CD8-positive, alpha-beta memory T cell (primary cell): ENCODE results near the gene SCARB1. TPM values are rescaled to one million over a fixed set of nuclear protein-coding genes. Genes with fewer than 3 reads are reported as not detected.

ENCODE experiments used
- CTCF ChIA-PET: fragments of 350-600 bp; sonication (Branson Sonifier 250); formaldehyde crosslinking; loops from one replicate; lab custom pipeline; 2021; ENCODE audit warnings: antibody characterized with exemption; lab: Charles Lee
- POLR2A ChIA-PET: fragments of 350-600 bp; sonication (Branson Sonifier 250); formaldehyde crosslinking; loops from one replicate; lab custom pipeline; 2021; ENCODE audit warnings: antibody characterized with exemption; lab: Charles Lee
- DNase-seq, 5 donors: peaks; one replicate each; pipeline versions ENCODE4 v3.0.0 to v3.0.0-alpha.2; 2020 to 2022; ENCODE audit warnings: mixed read lengths in 1 of 5
- H3K27ac ChIP-seq: one replicate; pipeline ENCODE4 v1.7.0; 2013; ENCODE audit warnings: low read depth, mild to moderate bottlenecking, low read length, moderate library complexity
- H3K27me3 ChIP-seq: 2 replicates; pipeline ENCODE4 v1.7.0; 2013; ENCODE audit warnings: low read length, mild to moderate bottlenecking; ENCODE audit not compliant: insufficient read depth, poor library complexity, severe bottlenecking
- H3K36me3 ChIP-seq: 2 replicates; pipeline ENCODE4 v1.7.0; 2013; ENCODE audit warnings: mild to moderate bottlenecking, low read length, moderate library complexity; ENCODE audit not compliant: insufficient read depth
- H3K4me1 ChIP-seq: 2 replicates; pipeline ENCODE4 v1.7.0; 2013; ENCODE audit warnings: mild to moderate bottlenecking, low read length, moderate library complexity; ENCODE audit not compliant: insufficient read depth
- H3K4me3 ChIP-seq: 2 replicates; pipeline ENCODE4 v1.7.0; 2013; ENCODE audit warnings: mild to moderate bottlenecking, low read length
- H3K9me3 ChIP-seq: 2 replicates; pipeline ENCODE4 v1.7.0; 2013; ENCODE audit warnings: mild to moderate bottlenecking, low read length
- H3K27ac Mint-ChIP-seq, 8 donors: one replicate each; pipeline ENCODE4 v1.8.0; 2020 to 2021; ENCODE audit warnings: mixed read lengths in 8 of 8, mild to moderate bottlenecking in 6 of 8, inconsistent platforms in 3 of 8, moderate library complexity in 3 of 8
- H3K27me3 Mint-ChIP-seq, 2 donors: one replicate each; pipeline ENCODE4 v1.8.0; 2020 to 2021; ENCODE audit warnings: mixed read lengths in 2 of 2, mild to moderate bottlenecking in 1 of 2, moderate library complexity in 1 of 2
- H3K36me3 Mint-ChIP-seq, 3 donors: one replicate each; pipeline ENCODE4 v1.8.0; 2020 to 2021; ENCODE audit warnings: mixed read lengths in 3 of 3, inconsistent platforms in 1 of 3, mild to moderate bottlenecking in 1 of 3
- H3K4me1 Mint-ChIP-seq, 3 donors: one replicate each; pipeline ENCODE4 v1.8.0; 2020 to 2021; ENCODE audit warnings: mixed read lengths in 3 of 3, inconsistent platforms in 1 of 3, mild to moderate bottlenecking in 1 of 3
- H3K4me3 Mint-ChIP-seq, 7 donors: one replicate each; pipeline ENCODE4 v1.8.0; 2020 to 2021; ENCODE audit warnings: mixed read lengths in 7 of 7, mild to moderate bottlenecking in 6 of 7, moderate library complexity in 4 of 7, inconsistent platforms in 2 of 7
- H3K9me3 Mint-ChIP-seq, 5 donors: one replicate each; pipeline ENCODE4 v1.8.0; 2020 to 2022; ENCODE audit warnings: mixed read lengths in 5 of 5, mild to moderate bottlenecking in 3 of 5, moderate library complexity in 2 of 5, inconsistent platforms in 1 of 5
- polyA plus RNA-seq: library from polyadenylated mRNA; unstranded; fragments of 300-500 nt; fragmentation: Illumina TruSeq; gene quantifications from one replicate; pipeline ENCODE4 v1.2.3, GENCODE V29; 2021
- total RNA-seq, 2 experiments: library from RNA; stranded (reverse); gene quantifications; one replicate each; pipeline ENCODE4 v1.2.3, GENCODE V29; 2021

The SCARB1 gene
- total and polyA plus RNA-seq, 3 experiments from 2014 or later, result 3.6 to 21.6 (median 20.4) TPM

- H3K4me3 Mint-ChIP-seq, result no peak overlapping the region
Measured at GRCh38 chr12:124816295-124816854, 47.3 kb downstream of the SCARB1 start.

DNA sequence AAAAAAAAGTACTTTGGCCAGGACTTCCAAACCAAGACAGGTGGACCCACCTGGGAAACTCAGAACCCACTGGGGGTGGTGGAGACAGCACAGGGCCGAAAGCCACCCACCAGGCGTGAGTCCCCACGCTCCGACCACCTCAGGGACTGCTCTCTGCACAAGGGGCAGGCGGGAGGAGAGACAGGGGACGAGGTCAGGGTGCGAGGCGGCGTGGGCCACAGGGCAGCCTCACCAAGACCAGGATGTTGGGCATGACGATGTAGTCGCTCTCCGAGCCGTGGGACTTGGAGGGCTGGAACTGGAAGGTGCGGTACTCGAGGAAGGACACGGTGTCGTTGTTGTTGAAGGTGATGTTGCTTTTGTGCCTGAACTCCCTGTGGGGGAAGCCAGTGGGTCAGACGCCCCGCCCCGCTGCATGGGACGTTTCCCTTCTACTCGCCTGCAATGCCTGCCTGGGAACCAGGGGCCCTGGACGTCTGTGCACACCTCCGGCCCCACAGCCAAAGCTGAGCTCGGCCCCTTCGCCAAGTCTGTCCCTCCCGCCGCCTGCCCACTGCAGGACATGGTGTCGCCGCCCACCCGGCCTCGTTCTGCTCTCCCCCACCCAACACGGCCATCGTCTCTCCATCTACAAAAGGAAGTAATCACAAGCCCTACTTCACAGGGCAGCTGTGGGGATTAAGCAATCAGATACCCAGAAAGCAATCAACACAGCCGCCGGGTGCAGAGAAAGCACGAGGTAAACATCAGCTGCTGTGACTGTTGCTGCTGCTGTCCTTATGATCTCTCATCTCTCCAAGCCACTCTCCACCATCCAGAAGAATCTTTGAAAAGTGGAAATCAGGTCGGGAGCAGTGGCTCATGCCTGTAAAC, 48.7 kb downstream of the SCARB1 start:
- Mint-ChIP-seq H3K27ac (no peak overlapping the region), H3K27me3 (no peaks in the 10 kb centered on the region), H3K9me3 (no peaks in the 10 kb centered on the region), H3K4me3 (no peak overlapping the region), H3K4me1 (no peaks in the 10 kb centered on the region), H3K36me3 (peaks cover 1 to 6% (median 6%) of the 10 kb centered on the region in 3 donors)
- H3K27ac ChIP-seq, result no peak overlapping the region
- H3K9me3 ChIP-seq, result no peaks in the 10 kb centered on the region
- no peaks in the 10 kb centered on the region for H3K27me3 ChIP-seq
- H3K4me3 ChIP-seq, result no peak overlapping the region
- CTCF ChIA-PET, result no interaction called here
- POLR2A ChIA-PET, result no interaction called here
- H3K4me1 ChIP-seq, result no peaks in the 10 kb centered on the region
- no peak for DNase-seq
- no peaks in the 10 kb centered on the region for H3K36me3 ChIP-seq

More at GRCh38 chr12:124816295-124816854, 47.3 kb downstream of the SCARB1 start:
- H3K9me3 ChIP-seq, result no peaks in the 10 kb centered on the region
- H3K4me3 ChIP-seq, result no peak overlapping the region
- Mint-ChIP-seq H3K9me3 (no peaks in the 10 kb centered on the region), H3K27ac (peak overlapping the region in 1 of 8 donors; percentile 47), H3K4me1 (no peaks in the 10 kb centered on the region), H3K36me3 (peaks cover 0 to 6% (median 6%) of the 10 kb centered on the region in 3 donors), H3K27me3 (no peaks in the 10 kb centered on the region)
- CTCF ChIA-PET, result no interaction called here
- DNase-seq, result no peak
- no peaks in the 10 kb centered on the region for H3K4me1 ChIP-seq
- H3K36me3 ChIP-seq, result no peaks in the 10 kb centered on the region
- H3K27ac ChIP-seq, result no peak overlapping the region
- POLR2A ChIA-PET, result no interaction called here
- no peaks in the 10 kb centered on the region for H3K27me3 ChIP-seq

DNA sequence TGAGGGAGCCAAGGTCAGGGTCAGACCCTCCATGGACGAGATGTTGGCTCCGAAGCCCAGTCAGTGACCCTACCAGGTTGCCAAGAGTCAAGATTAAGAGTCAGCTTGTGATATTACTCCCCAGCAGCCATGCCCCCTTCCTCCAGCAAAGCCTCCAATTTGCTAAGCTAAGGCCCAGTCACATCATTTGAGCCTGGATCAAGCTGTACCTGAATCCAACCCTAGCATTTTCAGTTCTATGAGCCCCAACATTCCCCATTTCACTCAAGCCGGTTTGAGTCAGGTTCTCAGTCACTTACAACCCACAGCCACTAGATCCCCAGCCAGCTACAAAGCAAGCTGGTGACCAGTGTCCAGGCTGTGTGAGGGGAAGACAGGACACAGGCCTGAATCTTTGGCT, 49.9 kb downstream of the SCARB1 start:
- Histone ChIP-seq H3K36me3 (no peaks in the 10 kb centered on the region), H3K27me3 (no peaks in the 10 kb centered on the region), H3K27ac (no peak overlapping the region), H3K9me3 (no peaks in the 10 kb centered on the region), H3K4me1 (no peaks in the 10 kb centered on the region), H3K4me3 (no peak overlapping the region)
- no peak overlapping the region for H3K27ac Mint-ChIP-seq
- no peak for DNase-seq
- H3K9me3 Mint-ChIP-seq, result no peaks in the 10 kb centered on the region
- H3K36me3 Mint-ChIP-seq, result peaks cover 1 to 6% (median 6%) of the 10 kb centered on the region in 3 donors
- ChIA-PET CTCF (no interaction called here), POLR2A (no interaction called here)
- H3K27me3 Mint-ChIP-seq, result no peaks in the 10 kb centered on the region
- no peak overlapping the region for H3K4me3 Mint-ChIP-seq
- H3K4me1 Mint-ChIP-seq, result no peaks in the 10 kb centered on the region

DNA sequence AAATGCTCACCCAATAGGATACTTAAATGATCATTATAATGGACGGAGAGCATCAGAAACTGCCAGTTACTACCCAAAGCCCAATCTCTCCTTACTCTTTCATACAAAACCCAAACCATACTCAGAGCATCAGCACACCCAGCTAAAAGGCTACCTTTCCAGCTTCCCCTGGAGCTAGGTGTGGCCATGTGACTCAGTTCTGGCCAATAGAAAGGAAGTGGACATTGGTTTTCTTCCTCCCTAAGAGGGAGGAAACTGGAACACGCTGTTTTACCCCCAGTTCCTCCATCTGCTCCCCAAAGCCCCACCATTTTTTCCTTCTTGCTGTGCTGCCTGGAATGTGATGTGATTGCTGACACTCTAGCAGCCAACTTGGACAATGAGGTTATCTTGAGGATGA, 50.7 kb downstream of the SCARB1 start:
- Histone ChIP-seq H3K27me3 (no peaks in the 10 kb centered on the region), H3K4me1 (no peaks in the 10 kb centered on the region), H3K9me3 (no peaks in the 10 kb centered on the region), H3K4me3 (no peak overlapping the region), H3K36me3 (no peaks in the 10 kb centered on the region), H3K27ac (no peak overlapping the region)
- Mint-ChIP-seq H3K27ac (no peak overlapping the region), H3K27me3 (no peaks in the 10 kb centered on the region), H3K36me3 (peaks cover 1 to 6% (median 6%) of the 10 kb centered on the region in 3 donors), H3K4me1 (no peaks in the 10 kb centered on the region), H3K4me3 (no peak overlapping the region), H3K9me3 (no peaks in the 10 kb centered on the region)
- POLR2A ChIA-PET, result no interaction called here
- CTCF ChIA-PET, result no interaction called here
- DNase-seq, result no peak

DNA sequence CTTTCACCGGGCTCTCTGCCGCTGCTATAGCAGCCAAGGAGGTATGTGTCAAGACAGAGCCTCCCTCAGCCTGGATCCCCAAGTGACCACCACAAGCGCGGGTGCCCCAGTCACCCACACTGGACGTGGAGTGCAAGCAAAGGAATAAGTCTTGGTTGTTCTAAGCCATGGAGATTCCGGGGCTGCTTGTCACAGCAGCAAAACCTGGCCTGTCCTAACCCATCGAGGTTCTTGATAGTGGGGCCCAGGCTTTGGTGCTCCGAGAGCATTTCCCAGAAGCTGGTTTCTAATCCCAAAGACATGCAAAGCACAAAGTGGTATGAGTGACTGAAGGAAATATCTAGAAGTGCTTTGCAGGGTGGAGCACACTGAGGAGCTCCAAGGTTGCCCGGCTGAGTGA, 51.3 kb downstream of the SCARB1 start:
- no peak for DNase-seq
- Mint-ChIP-seq H3K4me3 (no peak overlapping the region), H3K27ac (no peak overlapping the region), H3K4me1 (no peaks in the 10 kb centered on the region), H3K36me3 (peaks cover 1 to 6% (median 6%) of the 10 kb centered on the region in 3 donors), H3K27me3 (no peaks in the 10 kb centered on the region), H3K9me3 (no peaks in the 10 kb centered on the region)
- no peaks in the 10 kb centered on the region for H3K4me1 ChIP-seq
- no peaks in the 10 kb centered on the region for H3K36me3 ChIP-seq
- ChIA-PET POLR2A (no interaction called here), CTCF (no interaction called here)
- no peaks in the 10 kb centered on the region for H3K27me3 ChIP-seq
- H3K27ac ChIP-seq, result no peak overlapping the region
- H3K9me3 ChIP-seq, result no peaks in the 10 kb centered on the region
- H3K4me3 ChIP-seq, result no peak overlapping the region

DNA sequence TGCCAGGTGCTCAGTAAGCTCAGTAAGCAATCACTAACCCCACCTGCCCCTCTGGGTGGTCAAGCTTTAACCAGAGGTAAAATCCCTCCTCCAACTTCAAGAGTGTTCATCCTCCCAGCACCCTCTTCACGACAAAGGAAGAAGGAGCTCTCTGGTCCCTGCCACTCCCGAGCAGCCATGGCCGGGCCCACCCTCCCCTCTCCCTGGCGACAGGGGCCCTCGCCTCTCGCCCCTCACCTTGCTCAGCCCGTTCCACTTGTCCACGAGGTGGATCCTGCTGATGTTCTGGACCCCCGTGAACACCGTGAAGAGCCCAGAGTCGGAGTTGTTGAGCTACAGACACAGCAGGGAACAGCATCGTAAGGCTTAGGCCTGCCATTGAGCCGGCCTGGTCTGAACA, 52.0 kb downstream of the SCARB1 start:
- Mint-ChIP-seq H3K4me1 (no peaks in the 10 kb centered on the region), H3K27ac (no peak overlapping the region), H3K9me3 (no peaks in the 10 kb centered on the region), H3K36me3 (peaks cover 1 to 6% (median 6%) of the 10 kb centered on the region in 3 donors), H3K27me3 (no peaks in the 10 kb centered on the region), H3K4me3 (no peak overlapping the region)
- CTCF ChIA-PET, result no interaction called here
- no peaks in the 10 kb centered on the region for H3K36me3 ChIP-seq
- H3K9me3 ChIP-seq, result no peaks in the 10 kb centered on the region
- H3K27me3 ChIP-seq, result no peaks in the 10 kb centered on the region
- POLR2A ChIA-PET, result no interaction called here
- no peak overlapping the region for H3K27ac ChIP-seq
- no peak for DNase-seq
- H3K4me1 ChIP-seq, result no peaks in the 10 kb centered on the region
- H3K4me3 ChIP-seq, result no peak overlapping the region

GRCh38 chr12:124809878-124810277, 53.8 kb downstream of the SCARB1 start:
- peaks cover 1 to 6% (median 6%) of the 10 kb centered on the region in 3 donors for H3K36me3 Mint-ChIP-seq
- H3K27ac Mint-ChIP-seq, result peak overlapping the region in 1 of 8 donors; percentile 58
- POLR2A ChIA-PET, result no interaction called here
- no peak for DNase-seq
- H3K4me3 Mint-ChIP-seq, result no peak overlapping the region
- Histone ChIP-seq H3K4me1 (no peaks in the 10 kb centered on the region), H3K9me3 (no peaks in the 10 kb centered on the region), H3K36me3 (no peaks in the 10 kb centered on the region), H3K27ac (no peak overlapping the region), H3K4me3 (no peak overlapping the region), H3K27me3 (no peaks in the 10 kb centered on the region)
- H3K9me3 Mint-ChIP-seq, result no peaks in the 10 kb centered on the region
- H3K27me3 Mint-ChIP-seq, result no peaks in the 10 kb centered on the region
- CTCF ChIA-PET, result no interaction called here
- no peaks in the 10 kb centered on the region for H3K4me1 Mint-ChIP-seq

- H3K4me1 Mint-ChIP-seq, result no peaks in the 10 kb centered on the region
- Histone ChIP-seq H3K4me1 (no peaks in the 10 kb centered on the region), H3K4me3 (no peak overlapping the region), H3K27ac (no peak overlapping the region), H3K36me3 (no peaks in the 10 kb centered on the region), H3K9me3 (no peaks in the 10 kb centered on the region), H3K27me3 (no peaks in the 10 kb centered on the region)
- H3K9me3 Mint-ChIP-seq, result no peaks in the 10 kb centered on the region
- H3K4me3 Mint-ChIP-seq, result no peak overlapping the region
- CTCF ChIA-PET, result no interaction called here
- H3K36me3 Mint-ChIP-seq, result peaks cover 2 to 6% (median 6%) of the 10 kb centered on the region in 3 donors
- no peak for DNase-seq
- no peaks in the 10 kb centered on the region for H3K27me3 Mint-ChIP-seq
- H3K27ac Mint-ChIP-seq, result no peak overlapping the region
- POLR2A ChIA-PET, result no interaction called here
Measured at GRCh38 chr12:124809391-124809790, 54.3 kb downstream of the SCARB1 start.
